ENCODE data around the gene DNAJA3.

The DNAJA3 gene

GRCh38 chr16:4443271-4443670 is 17.6 kb downstream of the DNAJA3 start:
- H3K79me2 ChIP-seq (ENCODE audit: insufficient read depth, low read length), result no peaks in the 10 kb centered on the region

GRCh38 chr16:4443986-4444385 is 18.3 kb downstream of the DNAJA3 start:
- Histone ChIP-seq H3K79me2 (ENCODE audit: insufficient read depth, low read length) (no peaks in the 10 kb centered on the region), H2AFZ (ENCODE audit: low read depth, low read length, severe bottlenecking) (no peak overlapping the region), H3K27me3 (ENCODE audit: low read length) (no peaks in the 10 kb centered on the region), H3K36me3 (ENCODE audit: low read length) (peaks cover 20% of the 10 kb centered on the region), H3K27ac (ENCODE audit: low read depth, low read length) (no peak overlapping the region), H3K9ac (ENCODE audit: low read length) (no peak overlapping the region), H3K9me3 (ENCODE audit: insufficient read depth, low read length) (no peaks in the 10 kb centered on the region), H3K4me3 (ENCODE audit: insufficient read depth, low read length, poor library complexity, severe bottlenecking) (no peak overlapping the region), H3K9me2 (replicated peaks; ENCODE audit: insufficient read depth, low read length) (no peaks in the 10 kb centered on the region), H3K4me2 (ENCODE audit: low read depth, low read length, poor library complexity, severe bottlenecking) (no peak overlapping the region), H4K20me1 (ENCODE audit: low read depth, low read length) (no peaks in the 10 kb centered on the region), H3F3A (ENCODE audit: insufficient read depth) (no peaks in the 10 kb centered on the region)
- no peak for TF ChIP-seq EZH2phosphoT487 (conservative IDR thresholded peaks at IDR 0.05; ENCODE audit: low read length)
- TF ChIP-seq CTCF (IDR thresholded peaks at IDR 0.05; ENCODE audit: insufficient read depth, low read length, poor library complexity, severe bottlenecking), result no peak

More at GRCh38 chr16:4443271-4443670, 17.6 kb downstream of the DNAJA3 start:
- H3K36me3 ChIP-seq (ENCODE audit: low read length), result peaks cover 24% of the 10 kb centered on the region
- no peak overlapping the region for H3K27ac ChIP-seq (ENCODE audit: low read depth, low read length)
- no peak overlapping the region for H2AFZ ChIP-seq (ENCODE audit: low read depth, low read length, severe bottlenecking)
- no peaks in the 10 kb centered on the region for H3F3A ChIP-seq (ENCODE audit: insufficient read depth)
- no peak overlapping the region for H3K4me2 ChIP-seq (ENCODE audit: low read depth, low read length, poor library complexity, severe bottlenecking)
- H4K20me1 ChIP-seq (ENCODE audit: low read depth, low read length), result no peaks in the 10 kb centered on the region
- TF ChIP-seq EZH2phosphoT487 (conservative IDR thresholded peaks at IDR 0.05; ENCODE audit: low read length), result no peak
- TF ChIP-seq CTCF (IDR thresholded peaks at IDR 0.05; ENCODE audit: insufficient read depth, low read length, poor library complexity, severe bottlenecking), result no peak
- H3K9me2 ChIP-seq (replicated peaks; ENCODE audit: insufficient read depth, low read length), result no peaks in the 10 kb centered on the region
- no peaks in the 10 kb centered on the region for H3K9me3 ChIP-seq (ENCODE audit: insufficient read depth, low read length)
- no peaks in the 10 kb centered on the region for H3K27me3 ChIP-seq (ENCODE audit: low read length)
- no peak overlapping the region for H3K9ac ChIP-seq (ENCODE audit: low read length)
- H3K4me3 ChIP-seq (ENCODE audit: insufficient read depth, low read length, poor library complexity, severe bottlenecking), result no peak overlapping the region

- Histone ChIP-seq H3K4me2 (ENCODE audit: low read depth, low read length, poor library complexity, severe bottlenecking) (no peak overlapping the region), H3K4me3 (ENCODE audit: insufficient read depth, low read length, poor library complexity, severe bottlenecking) (no peak overlapping the region), H2AFZ (ENCODE audit: low read depth, low read length, severe bottlenecking) (no peak overlapping the region), H4K20me1 (ENCODE audit: low read depth, low read length) (no peaks in the 10 kb centered on the region), H3F3A (ENCODE audit: insufficient read depth) (no peaks in the 10 kb centered on the region), H3K9me2 (replicated peaks; ENCODE audit: insufficient read depth, low read length) (no peaks in the 10 kb centered on the region), H3K9ac (ENCODE audit: low read length) (no peak overlapping the region), H3K27ac (ENCODE audit: low read depth, low read length) (no peak overlapping the region), H3K27me3 (ENCODE audit: low read length) (no peaks in the 10 kb centered on the region), H3K9me3 (ENCODE audit: insufficient read depth, low read length) (no peaks in the 10 kb centered on the region), H3K79me2 (ENCODE audit: insufficient read depth, low read length) (no peaks in the 10 kb centered on the region), H3K36me3 (ENCODE audit: low read length) (no peaks in the 10 kb centered on the region)
- TF ChIP-seq CTCF (IDR thresholded peaks at IDR 0.05; ENCODE audit: insufficient read depth, low read length, poor library complexity, severe bottlenecking), result no peak
- TF ChIP-seq EZH2phosphoT487 (conservative IDR thresholded peaks at IDR 0.05; ENCODE audit: low read length), result no peak
These were observed 24.8 kb downstream of the DNAJA3 start for GRCh38 chr16:4450430-4450829.
